Measurements from ENCODE around the gene NPPA. TPM values are rescaled to one million over a fixed set of nuclear protein-coding genes. Genes with fewer than 3 reads are reported as not detected.

Gene NPPA
- total RNA-seq, 1 experiment from 2014 or later: not detected

DNA sequence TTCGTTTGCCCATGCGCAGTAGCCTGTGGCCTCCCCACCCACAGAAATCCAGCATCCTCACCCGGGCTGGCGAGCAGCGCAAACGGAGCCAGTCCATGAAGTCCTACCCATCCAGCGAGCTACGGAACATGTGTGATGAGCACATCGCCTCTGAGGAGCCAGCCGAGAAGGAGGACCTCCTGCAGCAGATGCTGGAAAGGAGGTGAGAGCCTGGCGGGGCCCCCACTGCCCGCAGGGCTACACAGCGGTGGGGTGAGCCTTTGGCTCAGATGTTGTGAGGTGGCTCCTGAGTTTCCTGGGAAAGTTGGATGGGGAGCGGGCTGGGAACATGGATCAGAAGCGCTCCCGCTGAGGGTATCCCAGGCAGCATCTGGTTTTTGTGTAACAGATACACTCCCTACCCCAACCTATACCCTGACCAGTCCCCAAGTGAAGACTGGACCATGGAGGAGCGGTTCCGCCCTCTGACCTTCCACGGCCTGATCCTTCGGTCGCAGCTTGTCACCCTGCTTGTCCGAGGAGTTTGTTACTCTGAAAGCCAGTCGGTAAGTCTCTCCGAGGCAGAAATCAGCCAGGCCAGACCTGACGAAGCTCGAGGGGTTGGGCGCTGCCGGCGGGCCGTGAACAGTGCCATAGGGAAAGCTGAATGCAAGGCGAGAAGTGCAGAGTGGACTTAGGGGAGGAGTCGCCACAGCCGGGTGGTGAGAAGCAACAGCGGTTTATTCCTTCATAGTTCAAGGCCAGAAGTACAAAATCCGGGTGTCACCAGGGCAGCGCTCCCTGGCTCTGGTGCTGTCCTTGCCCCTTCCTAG is 10.4 kb downstream of the NPPA start:
- no peak overlapping the region for H3K27ac ChIP-seq (ENCODE audit: low read depth, low read length)
- ChIA-PET POLR2A (interaction anchor here (1.0 to 1.1 kb wide), 2 partner anchors 55 to 71 kb away, joined by 3 to 4 read pairs; no protein-coding TSS in a partner anchor), CTCF (interaction anchor here (1.0 kb wide), 1 partner anchor 59 kb away, joined by 4 read pairs; no protein-coding TSS in a partner anchor), RAD21 (ENCODE audit: low non-redundant PET in 1 of 2, low total read pairs in 2 of 2, uncharacterized antibody in 2 of 2, unreplicated experiment in 2 of 2) (no interaction called here)
- H3K9me3 ChIP-seq (ENCODE audit: control insufficient read depth in 1 of 2, insufficient read depth in 1 of 2, low read depth in 1 of 2, low read length in 2 of 2): no peaks in the 10 kb centered on the region
- no peak overlapping the region for H3K4me3 ChIP-seq (replicated peaks in 1 of 2; ENCODE audit: low read depth in 1 of 2, low read length in 2 of 2)
- H3K79me2 ChIP-seq (ENCODE audit: insufficient read depth, low read length): no peaks in the 10 kb centered on the region
- H3K9ac ChIP-seq (ENCODE audit: low read length): no peak overlapping the region
- intact Hi-C loops (cut with micrococcal nuclease): loop anchor here (10.0 kb wide), 2 partner anchors 368 to 802 kb away; no protein-coding TSS in a partner anchor
- H4K20me1 ChIP-seq (ENCODE audit: insufficient read depth): no peaks in the 10 kb centered on the region
- no peak for TF ChIP-seq CBX3 (IDR thresholded peaks at IDR 0.05; ENCODE audit: low read depth)
- TF ChIP-seq CEBPB (IDR thresholded peaks at IDR 0.05; ENCODE audit: low read depth): no peak
- no peak for TF ChIP-seq TCF7L2 (IDR thresholded peaks at IDR 0.05; ENCODE audit: borderline replicate concordance, extremely low read depth, insufficient read depth, insufficient read length)
- TF ChIP-seq ELF1 (IDR thresholded peaks at IDR 0.05; ENCODE audit: borderline replicate concordance, low read depth): no peak
- TF ChIP-seq, protein P1, sequence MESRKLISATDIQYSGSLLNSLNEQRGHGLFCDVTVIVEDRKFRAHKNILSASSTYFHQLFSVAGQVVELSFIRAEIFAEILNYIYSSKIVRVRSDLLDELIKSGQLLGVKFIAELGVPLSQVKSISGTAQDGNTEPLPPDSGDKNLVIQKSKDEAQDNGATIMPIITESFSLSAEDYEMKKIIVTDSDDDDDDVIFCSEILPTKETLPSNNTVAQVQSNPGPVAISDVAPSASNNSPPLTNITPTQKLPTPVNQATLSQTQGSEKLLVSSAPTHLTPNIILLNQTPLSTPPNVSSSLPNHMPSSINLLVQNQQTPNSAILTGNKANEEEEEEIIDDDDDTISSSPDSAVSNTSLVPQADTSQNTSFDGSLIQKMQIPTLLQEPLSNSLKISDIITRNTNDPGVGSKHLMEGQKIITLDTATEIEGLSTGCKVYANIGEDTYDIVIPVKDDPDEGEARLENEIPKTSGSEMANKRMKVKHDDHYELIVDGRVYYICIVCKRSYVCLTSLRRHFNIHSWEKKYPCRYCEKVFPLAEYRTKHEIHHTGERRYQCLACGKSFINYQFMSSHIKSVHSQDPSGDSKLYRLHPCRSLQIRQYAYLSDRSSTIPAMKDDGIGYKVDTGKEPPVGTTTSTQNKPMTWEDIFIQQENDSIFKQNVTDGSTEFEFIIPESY (IDR thresholded peaks at IDR 0.05; ENCODE audit: extremely low read depth, insufficient replicate concordance, low read length): no peak
- TF ChIP-seq POLR2A (IDR thresholded peaks at IDR 0.05; ENCODE audit: borderline replicate concordance, extremely low read depth, insufficient read depth, insufficient read length): no peak
- no peak for TF ChIP-seq ZFX (IDR thresholded peaks at IDR 0.05)
- no peak for TF ChIP-seq ATF3 (IDR thresholded peaks at IDR 0.05)
- no peak for TF ChIP-seq POLR2AphosphoS5 (IDR thresholded peaks at IDR 0.05; ENCODE audit: low read depth, low read length)
- TF ChIP-seq EZH2phosphoT487 (IDR thresholded peaks at IDR 0.05; ENCODE audit: borderline replicate concordance): no peak
- TF ChIP-seq JUND (IDR thresholded peaks at IDR 0.05): no peak
- no peak for TF ChIP-seq FOSL1 (IDR thresholded peaks at IDR 0.05; ENCODE audit: low read depth)
- TF ChIP-seq SIN3A (IDR thresholded peaks at IDR 0.05; ENCODE audit: low read depth): no peak
- TF ChIP-seq EZH2 (IDR thresholded peaks at IDR 0.05): no peak
- TF ChIP-seq SRF (IDR thresholded peaks at IDR 0.05; ENCODE audit: low read depth): no peak
- TF ChIP-seq, protein P2, sequence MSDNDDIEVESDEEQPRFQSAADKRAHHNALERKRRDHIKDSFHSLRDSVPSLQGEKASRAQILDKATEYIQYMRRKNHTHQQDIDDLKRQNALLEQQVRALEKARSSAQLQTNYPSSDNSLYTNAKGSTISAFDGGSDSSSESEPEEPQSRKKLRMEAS (IDR thresholded peaks at IDR 0.05): no peak
- TF ChIP-seq RAD21 (IDR thresholded peaks at IDR 0.05; ENCODE audit: low read depth): no peak
- H2AFZ ChIP-seq (ENCODE audit: low read depth, low read length, poor library complexity, severe bottlenecking): no peak overlapping the region
- H3K4me1 ChIP-seq (ENCODE audit: control insufficient read depth in 1 of 2, insufficient read depth in 2 of 2, low read length in 2 of 2): no peaks in the 10 kb centered on the region
- ATAC-seq (no peak), DNase-seq (ENCODE audit: low read depth, low spot score) (no peak)
- no peaks in the 10 kb centered on the region for H3K9me2 ChIP-seq (ENCODE audit: insufficient read depth)
- BruUV-seq (replicated peaks): no TSS peak
- H3K36me3 ChIP-seq (ENCODE audit: control insufficient read depth in 1 of 2, insufficient read depth in 2 of 2, low read length in 2 of 2): peaks cover 7 to 26% of the 10 kb centered on the region in 2 experiments; a peak in 2 of 4 replicates
- H3K27me3 ChIP-seq (ENCODE audit: insufficient read depth, low read length): no peaks in the 10 kb centered on the region
- no peak overlapping the region for H3K4me2 ChIP-seq (ENCODE audit: low read length)
